ENCODE data around the gene GCNT2.

GCNT2 gene

GRCh38 chr6:10547809-10548208 lies 26.7 kb downstream of the GCNT2 start:
- Mint-ChIP-seq H3K9me3 (no peaks in the 10 kb centered on the region), H3K4me1 (ENCODE audit: low read depth) (no peaks in the 10 kb centered on the region), H3K36me3 (ENCODE audit: low read depth) (no peaks in the 10 kb centered on the region), H3K4me3 (no peak overlapping the region), H3K27me3 (ENCODE audit: low read depth) (peaks cover 3% of the 10 kb centered on the region), H3K27ac (no peak overlapping the region)
- DNase-seq (ENCODE audit: low spot score): no peak

GRCh38 chr6:10550764-10551163 lies 29.6 kb downstream of the GCNT2 start:
- Mint-ChIP-seq H3K4me3 (no peak overlapping the region), H3K36me3 (ENCODE audit: low read depth) (no peaks in the 10 kb centered on the region), H3K27ac (no peak overlapping the region), H3K27me3 (ENCODE audit: low read depth) (peaks cover 3% of the 10 kb centered on the region), H3K4me1 (ENCODE audit: low read depth) (no peaks in the 10 kb centered on the region), H3K9me3 (no peaks in the 10 kb centered on the region)
- DNase-seq (ENCODE audit: low spot score): no peak

- no peaks in the 10 kb centered on the region for H3K9me3 Mint-ChIP-seq
- H3K27me3 Mint-ChIP-seq (ENCODE audit: low read depth): no peaks in the 10 kb centered on the region
- no peaks in the 10 kb centered on the region for H3K4me1 Mint-ChIP-seq (ENCODE audit: low read depth)
- H3K27ac Mint-ChIP-seq: no peak overlapping the region
- no peak overlapping the region for H3K4me3 Mint-ChIP-seq
- no peak for DNase-seq (ENCODE audit: low spot score)
- no peaks in the 10 kb centered on the region for H3K36me3 Mint-ChIP-seq (ENCODE audit: low read depth)
Observed at GRCh38 chr6:10552270-10552810, 31.2 kb downstream of the GCNT2 start.

GRCh38 chr6:10553871-10554270 lies 32.7 kb downstream of the GCNT2 start:
- DNase-seq (ENCODE audit: low spot score): no peak
- Mint-ChIP-seq H3K9me3 (no peaks in the 10 kb centered on the region), H3K27me3 (ENCODE audit: low read depth) (no peaks in the 10 kb centered on the region), H3K27ac (no peak overlapping the region), H3K4me3 (no peak overlapping the region), H3K36me3 (ENCODE audit: low read depth) (no peaks in the 10 kb centered on the region), H3K4me1 (ENCODE audit: low read depth) (no peaks in the 10 kb centered on the region)

DNA sequence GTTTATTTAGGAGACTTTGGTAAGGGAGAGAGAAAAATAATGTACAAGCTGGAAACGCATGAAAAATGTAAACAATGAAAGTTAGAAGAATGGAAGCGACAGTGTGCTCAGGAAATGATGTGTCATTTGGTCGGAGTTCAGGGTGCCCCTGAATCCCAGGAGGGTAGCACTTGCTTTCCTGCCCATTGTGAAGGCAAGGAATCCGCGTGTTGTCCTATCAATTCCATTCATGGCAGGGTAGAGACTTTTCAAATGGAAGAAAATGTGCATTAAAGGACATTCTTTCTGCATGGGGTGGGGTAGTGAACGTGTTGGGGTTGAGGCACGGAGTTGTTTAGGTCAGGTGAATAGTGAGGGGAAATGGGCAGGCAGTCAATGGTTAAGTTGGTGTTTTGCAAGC lies 33.7 kb downstream of the GCNT2 start:
- Mint-ChIP-seq H3K9me3 (no peaks in the 10 kb centered on the region), H3K27ac (no peak overlapping the region), H3K36me3 (ENCODE audit: low read depth) (no peaks in the 10 kb centered on the region), H3K27me3 (ENCODE audit: low read depth) (no peaks in the 10 kb centered on the region), H3K4me3 (no peak overlapping the region), H3K4me1 (ENCODE audit: low read depth) (no peaks in the 10 kb centered on the region)
- no peak for DNase-seq (ENCODE audit: low spot score)

GRCh38 chr6:10555625-10556309 lies 34.6 kb downstream of the GCNT2 start:
- Mint-ChIP-seq H3K4me3 (no peak overlapping the region), H3K27ac (no peak overlapping the region), H3K9me3 (no peaks in the 10 kb centered on the region), H3K4me1 (ENCODE audit: low read depth) (no peaks in the 10 kb centered on the region), H3K36me3 (ENCODE audit: low read depth) (no peaks in the 10 kb centered on the region), H3K27me3 (ENCODE audit: low read depth) (no peaks in the 10 kb centered on the region)
- no peak for DNase-seq (ENCODE audit: low spot score)

DNA sequence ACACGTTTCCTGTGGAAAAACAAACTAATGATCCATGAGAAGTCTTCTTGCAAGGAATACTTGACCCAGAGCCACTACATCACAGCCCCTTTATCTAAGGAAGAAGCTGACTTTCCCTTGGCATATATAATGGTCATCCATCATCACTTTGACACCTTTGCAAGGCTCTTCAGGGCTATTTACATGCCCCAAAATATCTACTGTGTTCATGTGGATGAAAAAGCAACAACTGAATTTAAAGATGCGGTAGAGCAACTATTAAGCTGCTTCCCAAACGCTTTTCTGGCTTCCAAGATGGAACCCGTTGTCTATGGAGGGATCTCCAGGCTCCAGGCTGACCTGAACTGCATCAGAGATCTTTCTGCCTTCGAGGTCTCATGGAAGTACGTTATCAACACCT lies 35.4 kb downstream of the GCNT2 start:
- Mint-ChIP-seq H3K27ac (no peak overlapping the region), H3K4me3 (no peak overlapping the region), H3K36me3 (ENCODE audit: low read depth) (no peaks in the 10 kb centered on the region), H3K9me3 (no peaks in the 10 kb centered on the region), H3K4me1 (ENCODE audit: low read depth) (no peaks in the 10 kb centered on the region), H3K27me3 (ENCODE audit: low read depth) (no peaks in the 10 kb centered on the region)
- no peak for DNase-seq (ENCODE audit: low spot score)

GRCh38 chr6:10556992-10557391 lies 35.8 kb downstream of the GCNT2 start:
- no peak overlapping the region for H3K27ac Mint-ChIP-seq
- DNase-seq (ENCODE audit: low spot score): no peak
- H3K4me3 Mint-ChIP-seq: no peak overlapping the region
- no peaks in the 10 kb centered on the region for H3K4me1 Mint-ChIP-seq (ENCODE audit: low read depth)
- no peaks in the 10 kb centered on the region for H3K27me3 Mint-ChIP-seq (ENCODE audit: low read depth)
- H3K9me3 Mint-ChIP-seq: no peaks in the 10 kb centered on the region
- H3K36me3 Mint-ChIP-seq (ENCODE audit: low read depth): no peaks in the 10 kb centered on the region

- Mint-ChIP-seq H3K27me3 (ENCODE audit: low read depth) (no peaks in the 10 kb centered on the region), H3K9me3 (no peaks in the 10 kb centered on the region), H3K27ac (no peak overlapping the region), H3K4me3 (no peak overlapping the region), H3K4me1 (ENCODE audit: low read depth) (no peaks in the 10 kb centered on the region), H3K36me3 (ENCODE audit: low read depth) (no peaks in the 10 kb centered on the region)
- DNase-seq (ENCODE audit: low spot score): no peak
Observed at GRCh38 chr6:10557913-10558312, 36.8 kb downstream of the GCNT2 start.

- Mint-ChIP-seq H3K9me3 (no peaks in the 10 kb centered on the region), H3K27me3 (ENCODE audit: low read depth) (no peaks in the 10 kb centered on the region), H3K4me3 (no peak overlapping the region), H3K27ac (no peak overlapping the region), H3K4me1 (ENCODE audit: low read depth) (no peaks in the 10 kb centered on the region), H3K36me3 (ENCODE audit: low read depth) (no peaks in the 10 kb centered on the region)
- no peak for DNase-seq (ENCODE audit: low spot score)
Observed at GRCh38 chr6:10558565-10558964, 37.4 kb downstream of the GCNT2 start.

DNA sequence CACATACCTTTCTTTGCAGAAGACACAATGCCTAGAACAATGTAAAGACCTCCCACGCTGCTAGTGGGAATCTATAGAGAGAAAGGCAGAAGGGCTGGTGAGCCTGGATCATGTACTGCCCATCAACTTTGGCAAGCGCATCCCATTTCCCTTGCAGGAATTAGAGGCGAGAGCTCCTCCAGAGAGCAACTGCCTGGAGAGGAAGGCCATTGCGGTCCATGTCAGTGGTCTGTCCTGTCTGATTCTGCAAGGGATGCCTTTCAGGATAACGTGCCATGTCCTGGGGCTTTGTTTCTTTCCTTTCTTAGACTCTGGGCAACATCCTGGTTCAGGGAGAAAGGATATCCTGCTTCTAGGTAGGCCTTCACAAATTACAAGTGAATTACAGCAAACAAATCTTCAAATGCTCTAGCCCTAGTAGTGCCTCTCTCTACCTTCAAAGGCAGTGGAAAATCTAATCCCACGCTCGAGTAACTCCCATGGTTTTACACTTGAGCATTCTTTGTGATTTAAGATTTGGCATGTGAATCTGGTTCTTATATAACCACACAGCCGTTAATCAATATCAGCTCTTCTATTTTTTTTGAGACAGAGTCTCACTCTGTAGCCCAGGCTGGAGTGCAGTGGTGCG lies 38.5 kb downstream of the GCNT2 start:
- H3K9me3 Mint-ChIP-seq: no peaks in the 10 kb centered on the region

GRCh38 chr6:10561611-10562199 lies 40.6 kb downstream of the GCNT2 start:
- no peaks in the 10 kb centered on the region for H3K9me3 Mint-ChIP-seq
- H3K4me1 Mint-ChIP-seq (ENCODE audit: low read depth): no peaks in the 10 kb centered on the region
- no peaks in the 10 kb centered on the region for H3K27me3 Mint-ChIP-seq (ENCODE audit: low read depth)
- no peak for DNase-seq (ENCODE audit: low spot score)
- no peak overlapping the region for H3K27ac Mint-ChIP-seq
- no peak overlapping the region for H3K4me3 Mint-ChIP-seq
- no peaks in the 10 kb centered on the region for H3K36me3 Mint-ChIP-seq (ENCODE audit: low read depth)

More for the DNA sequence above, 38.5 kb downstream of the GCNT2 start:
- DNase-seq (ENCODE audit: low spot score): no peak
- Mint-ChIP-seq H3K27me3 (ENCODE audit: low read depth) (no peaks in the 10 kb centered on the region), H3K4me3 (no peak overlapping the region), H3K4me1 (ENCODE audit: low read depth) (no peaks in the 10 kb centered on the region), H3K36me3 (ENCODE audit: low read depth) (no peaks in the 10 kb centered on the region), H3K27ac (no peak overlapping the region)

- no peaks in the 10 kb centered on the region for H3K27me3 Mint-ChIP-seq (ENCODE audit: low read depth)
- H3K4me1 Mint-ChIP-seq (ENCODE audit: low read depth): no peaks in the 10 kb centered on the region
- no peaks in the 10 kb centered on the region for H3K36me3 Mint-ChIP-seq (ENCODE audit: low read depth)
- no peaks in the 10 kb centered on the region for H3K9me3 Mint-ChIP-seq
- H3K27ac Mint-ChIP-seq: no peak overlapping the region
- no peak overlapping the region for H3K4me3 Mint-ChIP-seq
- no peak for DNase-seq (ENCODE audit: low spot score)
Observed at GRCh38 chr6:10564975-10565673, 44.0 kb downstream of the GCNT2 start.

DNA sequence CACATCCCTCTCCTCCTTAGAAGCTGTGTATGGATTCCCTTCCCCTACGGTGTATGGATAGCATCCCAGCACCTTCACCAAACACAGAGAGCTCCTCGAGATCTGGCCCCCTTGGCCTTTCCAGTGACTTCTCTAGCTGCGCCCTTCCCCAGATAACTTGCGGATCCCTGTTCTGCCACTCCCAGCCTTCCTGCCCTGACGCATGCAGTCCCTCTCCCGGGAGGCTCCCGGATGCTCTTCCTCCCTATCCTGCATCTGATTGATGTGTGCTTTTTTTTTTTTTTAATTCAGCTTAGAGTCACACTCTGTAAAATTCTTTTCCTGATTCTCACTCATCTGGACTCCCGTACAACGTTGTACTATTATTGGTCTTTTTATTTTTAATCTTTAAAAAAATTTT lies 44.8 kb downstream of the GCNT2 start:
- no peak for DNase-seq (ENCODE audit: low spot score)
- Mint-ChIP-seq H3K4me3 (no peak overlapping the region), H3K9me3 (no peaks in the 10 kb centered on the region), H3K36me3 (ENCODE audit: low read depth) (no peaks in the 10 kb centered on the region), H3K27me3 (ENCODE audit: low read depth) (no peaks in the 10 kb centered on the region), H3K4me1 (ENCODE audit: low read depth) (no peaks in the 10 kb centered on the region), H3K27ac (no peak overlapping the region)

Measured in T-helper 2 cell treated with Interferon-gamma antibody and Interleukin-4, amounts not matched to agents 5 μg/mL and 100 μg/mL, for 36 hours (primary cell).